DOHH2 (cell line): Measurements from ENCODE around the gene GPX7.

Source experiments
- H3F3A ChIP-seq: fragments of 200-600 bp; sonication (generic), shearing (Covaris generic); 2 replicates; pipeline ENCODE4 v1.6.0; 2016; ENCODE audit warnings: antibody characterized with exemption, mild to moderate bottlenecking; ENCODE audit not compliant: control insufficient read depth, insufficient read depth
- H3K27ac ChIP-seq: fragments of 200-600 bp; sonication (generic); 2 replicates; pipeline ENCODE4 v1.5.1; 2014; ENCODE audit warnings: low read depth, mild to moderate bottlenecking, low read length, moderate library complexity
- H3K27me3 ChIP-seq: fragments of 200-600 bp; sonication (generic); 2 replicates; pipeline ENCODE4 v1.6.1; 2014; ENCODE audit warnings: mild to moderate bottlenecking, low read length, mixed read lengths; ENCODE audit not compliant: control insufficient read depth
- H3K36me3 ChIP-seq: fragments of 200-600 bp; sonication (generic); 2 replicates; pipeline ENCODE4 v1.6.1; 2014; ENCODE audit warnings: mild to moderate bottlenecking, low read length, moderate library complexity, mixed read lengths; ENCODE audit not compliant: control insufficient read depth
- H3K4me1 ChIP-seq: fragments of 200-600 bp; sonication (generic); 2 replicates; pipeline ENCODE4 v1.6.1; 2014; ENCODE audit warnings: mild to moderate bottlenecking, low read length, mixed read lengths; ENCODE audit not compliant: control insufficient read depth
- H3K4me2 ChIP-seq: fragments of 200-600 bp; sonication (generic); 2 replicates; pipeline ENCODE4 v1.6.0; 2014; ENCODE audit warnings: mild to moderate bottlenecking, low read length, moderate library complexity
- H3K4me3 ChIP-seq: fragments of 200-600 bp; sonication (generic); 2 replicates; pipeline ENCODE4 v1.5.1; 2014; ENCODE audit warnings: mild to moderate bottlenecking, low read length, mixed read lengths
- H3K79me2 ChIP-seq: fragments of 200-600 bp; sonication (generic); 2 replicates; pipeline ENCODE4 v1.6.1; 2014; ENCODE audit warnings: mild to moderate bottlenecking, low read length, mixed read lengths; ENCODE audit not compliant: control insufficient read depth
- H3K9me2 ChIP-seq: fragments of 200-600 bp; sonication (generic); replicated peaks from 2 replicates; pipeline ENCODE4 v1.6.1; 2014; ENCODE audit warnings: mild to moderate bottlenecking, low read length, mixed read lengths; ENCODE audit not compliant: control insufficient read depth
- H3K9me3 ChIP-seq: fragments of 200-600 bp; sonication (generic); 2 replicates; pipeline ENCODE4 v1.6.1; 2014; ENCODE audit warnings: antibody characterized with exemption, low read length, mixed read lengths; ENCODE audit not compliant: control insufficient read depth, insufficient read depth
- H4K20me1 ChIP-seq: fragments of 200-600 bp; sonication (generic); 2 replicates; pipeline ENCODE4 v1.6.0; 2014; ENCODE audit warnings: low read depth, mild to moderate bottlenecking, antibody characterized with exemption, low read length, moderate library complexity; ENCODE audit not compliant: control insufficient read depth, insufficient read depth
- EZH2phosphoT487 ChIP-seq: fragments of 200-600 bp; sonication (generic); IDR thresholded peaks from 2 replicates; pipeline ENCODE4 v1.6.1; 2017; ENCODE audit warnings: borderline replicate concordance, mild to moderate bottlenecking, antibody characterized with exemption, low read length, moderate library complexity, mixed read lengths
- TF ChIP-seq, protein P1 (sequence below): fragments of 200-600 bp; sonication (generic); IDR thresholded peaks from one replicate; pipeline ENCODE4 v1.5.1; 2014; ENCODE audit warnings: antibody characterized with exemption, mild to moderate bottlenecking, low read depth, low read length; ENCODE audit not compliant: poor library complexity, severe bottlenecking

The GPX7 gene

GRCh38 chr1:52627028-52627427, 24.9 kb downstream of the GPX7 start:
- Histone ChIP-seq H3K27me3 (peaks cover 2% of the 10 kb centered on the region; the same call in 1 of the 2 replicates), H3K9me2 (no peaks in the 10 kb centered on the region), H3K9me3 (no peaks in the 10 kb centered on the region; the same call in 1 of the 2 replicates), H3K4me2 (no peak overlapping the region), H3F3A (no peaks in the 10 kb centered on the region; the same call in 1 of the 2 replicates), H3K4me1 (peaks cover 5% of the 10 kb centered on the region), H4K20me1 (no peaks in the 10 kb centered on the region), H3K79me2 (no peaks in the 10 kb centered on the region), H3K4me3 (no peak overlapping the region), H3K27ac (no peak overlapping the region), H3K36me3 (no peaks in the 10 kb centered on the region)
- no peak for TF ChIP-seq EZH2phosphoT487
- TF ChIP-seq, protein P1, sequence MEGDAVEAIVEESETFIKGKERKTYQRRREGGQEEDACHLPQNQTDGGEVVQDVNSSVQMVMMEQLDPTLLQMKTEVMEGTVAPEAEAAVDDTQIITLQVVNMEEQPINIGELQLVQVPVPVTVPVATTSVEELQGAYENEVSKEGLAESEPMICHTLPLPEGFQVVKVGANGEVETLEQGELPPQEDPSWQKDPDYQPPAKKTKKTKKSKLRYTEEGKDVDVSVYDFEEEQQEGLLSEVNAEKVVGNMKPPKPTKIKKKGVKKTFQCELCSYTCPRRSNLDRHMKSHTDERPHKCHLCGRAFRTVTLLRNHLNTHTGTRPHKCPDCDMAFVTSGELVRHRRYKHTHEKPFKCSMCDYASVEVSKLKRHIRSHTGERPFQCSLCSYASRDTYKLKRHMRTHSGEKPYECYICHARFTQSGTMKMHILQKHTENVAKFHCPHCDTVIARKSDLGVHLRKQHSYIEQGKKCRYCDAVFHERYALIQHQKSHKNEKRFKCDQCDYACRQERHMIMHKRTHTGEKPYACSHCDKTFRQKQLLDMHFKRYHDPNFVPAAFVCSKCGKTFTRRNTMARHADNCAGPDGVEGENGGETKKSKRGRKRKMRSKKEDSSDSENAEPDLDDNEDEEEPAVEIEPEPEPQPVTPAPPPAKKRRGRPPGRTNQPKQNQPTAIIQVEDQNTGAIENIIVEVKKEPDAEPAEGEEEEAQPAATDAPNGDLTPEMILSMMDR: no peak

GRCh38 chr1:52628614-52629324, 26.6 kb downstream of the GPX7 start:
- Histone ChIP-seq H4K20me1 (no peaks in the 10 kb centered on the region), H3K4me1 (peaks cover 21% of the 10 kb centered on the region), H3K27me3 (peaks cover 15% of the 10 kb centered on the region), H3K4me2 (no peak overlapping the region), H3F3A (no peaks in the 10 kb centered on the region; the same call in 1 of the 2 replicates), H3K79me2 (no peaks in the 10 kb centered on the region), H3K36me3 (no peaks in the 10 kb centered on the region), H3K27ac (no peak overlapping the region), H3K9me3 (no peaks in the 10 kb centered on the region; the same call in 1 of the 2 replicates), H3K9me2 (no peaks in the 10 kb centered on the region), H3K4me3 (no peak overlapping the region)
- no peak for TF ChIP-seq EZH2phosphoT487
- TF ChIP-seq, protein P1: no peak

- Histone ChIP-seq H3K36me3 (no peaks in the 10 kb centered on the region), H3K79me2 (no peaks in the 10 kb centered on the region), H3K27ac (no peak overlapping the region), H3K9me3 (no peaks in the 10 kb centered on the region), H3K4me2 (no peak overlapping the region), H4K20me1 (no peaks in the 10 kb centered on the region), H3K4me1 (peaks cover 26% of the 10 kb centered on the region), H3F3A (no peaks in the 10 kb centered on the region; the same call in 1 of the 2 replicates), H3K9me2 (no peaks in the 10 kb centered on the region), H3K27me3 (peaks cover 18% of the 10 kb centered on the region), H3K4me3 (no peak overlapping the region)
- no peak for TF ChIP-seq EZH2phosphoT487
Measured at GRCh38 chr1:52629325-52629643, 27.1 kb downstream of the GPX7 start.

GRCh38 chr1:52629667-52630066, 27.5 kb downstream of the GPX7 start:
- Histone ChIP-seq H4K20me1 (no peaks in the 10 kb centered on the region), H3K4me3 (no peak overlapping the region), H3K36me3 (no peaks in the 10 kb centered on the region), H3K4me1 (peaks cover 30% of the 10 kb centered on the region), H3K27ac (no peak overlapping the region), H3K9me3 (no peaks in the 10 kb centered on the region), H3K79me2 (no peaks in the 10 kb centered on the region), H3F3A (no peaks in the 10 kb centered on the region; the same call in 1 of the 2 replicates), H3K4me2 (no peak overlapping the region), H3K9me2 (no peaks in the 10 kb centered on the region), H3K27me3 (peaks cover 18% of the 10 kb centered on the region)
- TF ChIP-seq, protein P1: no peak
- no peak for TF ChIP-seq EZH2phosphoT487
